IMR-90 (cell line): ENCODE data around the gene NANS. TPM values are rescaled to one million over a fixed set of nuclear protein-coding genes. Genes with fewer than 3 reads are reported as not detected.

Source experiments
- ATAC-seq: fragments of 200-7000 bp; cut with Tn5 transposase; 2 replicates; pipeline ENCODE4 v1.9.1; 2020; ENCODE audit warnings: low read depth, mild to moderate bottlenecking, moderate library complexity
- BruUV-seq: library from RNA; stranded (reverse); fragments of 400-500 nt; replicated peaks from 2 replicates; lab custom pipeline; 2021; lab: Mats Ljungman, UMichigan
- CTCF ChIA-PET: fragments of 300-600 bp; formaldehyde crosslinking; extraction: SDS; loops from one replicate; lab custom pipeline; 2021; ENCODE audit warnings: antibody characterized with exemption; lab: Yijun Ruan, JAX
- POLR2A ChIA-PET: fragments of 300-600 bp; sonication (Branson Sonifier 250); formaldehyde crosslinking; loops from one replicate; lab custom pipeline; 2022; ENCODE audit warnings: antibody characterized with exemption; ENCODE audit not compliant: unreplicated experiment; lab: Charles Lee
- DNase-seq: peaks from one replicate; pipeline ENCODE4 v3.0.0; 2013
- H2AFZ ChIP-seq: replicated peaks from 2 replicates; pipeline ENCODE3; 2013; ENCODE audit warnings: low read length, mild to moderate bottlenecking; ENCODE audit not compliant: poor library complexity
- H2AK5ac ChIP-seq: 2 replicates; pipeline ENCODE4 v1.6.1; 2013; ENCODE audit warnings: low read depth, low read length, inconsistent platforms
- H2AK9ac ChIP-seq: replicated peaks from 2 replicates; pipeline ENCODE3; 2013; ENCODE audit warnings: mild to moderate bottlenecking, low read depth, low read length, moderate library complexity; ENCODE audit not compliant: poor library complexity
- H2BK120ac ChIP-seq: 2 replicates; pipeline ENCODE4 v1.6.1; 2013; ENCODE audit warnings: low read depth, low read length, inconsistent platforms
- H2BK15ac ChIP-seq: 3 replicates; pipeline ENCODE4 v1.6.1; 2013; ENCODE audit warnings: low read depth, low read length, inconsistent platforms
- H2BK20ac ChIP-seq: 2 replicates; pipeline ENCODE4 v1.6.1; 2013; ENCODE audit warnings: low read depth, mild to moderate bottlenecking, inconsistent platforms, low read length, moderate library complexity
- H2BK5ac ChIP-seq: 2 replicates; pipeline ENCODE4 v1.6.1; 2013; ENCODE audit warnings: mild to moderate bottlenecking, low read depth, low read length, inconsistent platforms; ENCODE audit not compliant: poor library complexity, severe bottlenecking
- H3K14ac ChIP-seq: replicated peaks from 2 replicates; pipeline ENCODE4 v1.6.1; 2013; ENCODE audit warnings: low read depth, low read length, inconsistent platforms
- H3K18ac ChIP-seq: 2 replicates; pipeline ENCODE4 v1.6.1; 2013; ENCODE audit warnings: low read depth, low read length, control low read depth
- H3K23ac ChIP-seq: 2 replicates; pipeline ENCODE4 v1.6.1; 2013; ENCODE audit warnings: low read depth, low read length, inconsistent platforms
- H3K27ac ChIP-seq: 2 replicates; pipeline ENCODE4 v1.5.1; 2013; ENCODE audit warnings: mild to moderate bottlenecking, control low read depth, low read length; ENCODE audit not compliant: insufficient read depth
- H3K27me3 ChIP-seq: 2 replicates; pipeline ENCODE4 v1.6.1; 2013; ENCODE audit warnings: low read length; ENCODE audit not compliant: control insufficient read depth, insufficient read depth
- H3K36me3 ChIP-seq: 2 replicates; pipeline ENCODE4 v1.6.1; 2013; ENCODE audit warnings: low read length, mixed read lengths; ENCODE audit not compliant: control insufficient read depth, insufficient read depth
- H3K4ac ChIP-seq: 2 replicates; pipeline ENCODE4 v1.6.1; 2013; ENCODE audit warnings: low read depth, low read length, inconsistent platforms
- H3K4me1 ChIP-seq: 2 replicates; pipeline ENCODE4 v1.6.1; 2013; ENCODE audit warnings: low read length, mixed read lengths; ENCODE audit not compliant: control insufficient read depth, insufficient read depth
- H3K4me2 ChIP-seq: 2 replicates; pipeline ENCODE4 v1.6.1; 2013; ENCODE audit warnings: low read depth, mild to moderate bottlenecking, control low read depth, low read length, moderate library complexity
- H3K4me3 ChIP-seq: 2 replicates; pipeline ENCODE4 v1.5.1; 2013; ENCODE audit warnings: low read depth, mild to moderate bottlenecking, control low read depth, low read length, moderate library complexity; ENCODE audit not compliant: insufficient read depth
- H3K56ac ChIP-seq: 2 replicates; pipeline ENCODE4 v1.6.1; 2013; ENCODE audit warnings: low read length, inconsistent platforms; ENCODE audit not compliant: insufficient read depth; ENCODE audit errors: extremely low read depth
- H3K79me1 ChIP-seq, 2 experiments: 2 replicates each; pipeline ENCODE4 v1.6.1; 2013; ENCODE audit warnings: low read length in 2 of 2, inconsistent platforms in 1 of 2, low read depth in 1 of 2
- H3K9ac ChIP-seq: 2 replicates; pipeline ENCODE4 v1.6.1; 2013; ENCODE audit warnings: low read depth, low read length, control low read depth
- H3K9me1 ChIP-seq: 2 replicates; pipeline ENCODE4 v1.6.1; 2013; ENCODE audit warnings: low read length, inconsistent platforms; ENCODE audit not compliant: insufficient read depth
- H3K9me3 ChIP-seq: 2 replicates; pipeline ENCODE4 v1.6.1; 2013; ENCODE audit warnings: low read length; ENCODE audit not compliant: control insufficient read depth, insufficient read depth
- H4K20me1 ChIP-seq: 2 replicates; pipeline ENCODE4 v1.6.1; 2013; ENCODE audit warnings: low read length, inconsistent platforms; ENCODE audit not compliant: insufficient read depth
- H4K5ac ChIP-seq: 2 replicates; pipeline ENCODE4 v1.6.1; 2013; ENCODE audit warnings: mild to moderate bottlenecking, low read depth, low read length, control low read depth
- H4K8ac ChIP-seq, 2 experiments: 2 replicates each; pipeline ENCODE4 v1.6.1; 2013; ENCODE audit warnings: low read depth in 2 of 2, low read length in 2 of 2, control low read depth in 1 of 2, inconsistent platforms in 1 of 2
- H4K91ac ChIP-seq: 2 replicates; pipeline ENCODE4 v1.6.1; 2013; ENCODE audit warnings: low read depth, low read length, inconsistent platforms; ENCODE audit not compliant: insufficient read depth
- BHLHE40 ChIP-seq: fragments of 150-350 bp; IDR thresholded peaks from 2 replicates; pipeline ENCODE4 v1.6.1; 2016; ENCODE audit warnings: mild to moderate bottlenecking, low read depth, low read length
- CHD1 ChIP-seq: IDR thresholded peaks from 2 replicates; pipeline ENCODE4 v1.6.1; 2012; ENCODE audit warnings: low read depth, low read length, improper control_type of control experiment
- CTCF ChIP-seq: conservative IDR thresholded peaks from 2 replicates; pipeline ENCODE4 v1.5.1; 2012; ENCODE audit warnings: mild to moderate bottlenecking, low read depth, low read length, improper control_type of control experiment
- FOS ChIP-seq: fragments of 150-350 bp; IDR thresholded peaks from 2 replicates; pipeline ENCODE4 v1.6.1; 2016; ENCODE audit warnings: low read depth, low read length
- MAZ ChIP-seq: IDR thresholded peaks from 2 replicates; pipeline ENCODE4 v1.6.1; 2012; ENCODE audit warnings: low read depth, mild to moderate bottlenecking, low read length, improper control_type of control experiment, moderate library complexity, borderline replicate concordance
- MXI1 ChIP-seq: IDR thresholded peaks from 2 replicates; pipeline ENCODE4 v1.6.1; 2012; ENCODE audit warnings: low read depth, mild to moderate bottlenecking, low read length, moderate library complexity, borderline replicate concordance
- NFE2L2 ChIP-seq: fragments of 150-350 bp; IDR thresholded peaks from 2 replicates; pipeline ENCODE4 v1.6.1; 2016; ENCODE audit warnings: low read depth, mild to moderate bottlenecking, low read length
- RAD21 ChIP-seq: IDR thresholded peaks from 2 replicates; pipeline ENCODE4 v1.6.1; 2012; ENCODE audit warnings: low read length, improper control_type of control experiment
- SMC3 ChIP-seq: fragments of 150-350 bp; IDR thresholded peaks from 2 replicates; pipeline ENCODE4 v1.6.1; 2016; ENCODE audit warnings: low read depth, mild to moderate bottlenecking, antibody characterized with exemption, low read length, moderate library complexity
- WGBS, 2 experiments: methylation state at CpG; one replicate each; pipeline versions ENCODE4 v1.1.5 to v1.1.7; 2013; ENCODE audit warnings: missing lambda C conversion rate in 2 of 2; ENCODE audit not compliant: insufficient read length in 1 of 2; ENCODE audit errors: extremely low coverage in 2 of 2; 5-methylcytosine and 5-hydroxymethylcytosine counted together
- dilution Hi-C: fragments of 300-500 bp; cut with HindIII; formaldehyde crosslinking; loops from one replicate; pipeline ENCODE4 v1.14.3; 2018; ENCODE audit warnings: low sequenced_read_pairs; ENCODE audit not compliant: unreplicated experiment
- in situ Hi-C: fragments of 300-500 bp; cut with MboI; formaldehyde crosslinking; loops from 3 replicates; pipeline ENCODE4 v1.14.3; 2019; ENCODE audit warnings: low sequenced_read_pairs, inconsistent platforms, mixed read lengths
- intact Hi-C: fragments of 100-400 bp; cut with micrococcal nuclease; formaldehyde crosslinking; loops from 2 replicates; pipeline ENCODE4 v1.10.0; 2022
- polyA plus RNA-seq, 3 experiments: library from polyadenylated mRNA; depleted of rRNA; stranded (reverse); fragments of >200 nt; gene quantifications; 2 replicates each; pipeline ENCODE4 v1.2.3, GENCODE V29; 2012; ENCODE audit warnings: low replicate concordance in 1 of 3
- total RNA-seq: library from RNA; depleted of rRNA; stranded (reverse); fragments of >200 nt; gene quantifications from 2 replicates; pipeline ENCODE4 v1.2.3, GENCODE V29; 2012

NANS gene
- total and polyA plus RNA-seq, 2 of the 4 experiments (the other 2 are of a cell fraction): 210 to 306 TPM

GRCh38 chr9:98127226-98127625, 70.7 kb downstream of the NANS start:
- no TSS peak for BruUV-seq

More at GRCh38 chr9:98127226-98127625, 70.7 kb downstream of the NANS start:
- no peak overlapping the region for H3K4me2 ChIP-seq
- H3K27ac ChIP-seq: no peak overlapping the region
- H3K9ac ChIP-seq: no peak overlapping the region
- no peaks in the 10 kb centered on the region for H3K27me3 ChIP-seq
- in situ Hi-C loops: no loop called here
- H2BK5ac ChIP-seq: no peak overlapping the region
- H4K8ac ChIP-seq: no peak overlapping the region
- H3K36me3 ChIP-seq: no peaks in the 10 kb centered on the region
- dilution Hi-C loops: no loop called here
- H2AK5ac ChIP-seq: no peak overlapping the region
- POLR2A ChIA-PET: no interaction called here
- no peak overlapping the region for H3K56ac ChIP-seq
- H3K4ac ChIP-seq: no peak overlapping the region
- no peak overlapping the region for H2BK120ac ChIP-seq
- H3K23ac ChIP-seq: no peak overlapping the region
- no peaks in the 10 kb centered on the region for H3K9me3 ChIP-seq
- no peaks in the 10 kb centered on the region for H4K20me1 ChIP-seq
- no peak overlapping the region for H2AK9ac ChIP-seq
- CTCF ChIA-PET: no interaction called here
- no peaks in the 10 kb centered on the region for H3K4me1 ChIP-seq
- TF ChIP-seq MXI1: no peak
- no peak for TF ChIP-seq BHLHE40
- no peak for TF ChIP-seq MAZ
- no peak for TF ChIP-seq FOS
- TF ChIP-seq RAD21: no peak
- no peak for TF ChIP-seq SMC3
- no peak for TF ChIP-seq NFE2L2
- TF ChIP-seq CTCF: no peak
- TF ChIP-seq CHD1: no peak
- H4K5ac ChIP-seq: no peak overlapping the region
- H2AFZ ChIP-seq: no peak overlapping the region
- H2BK20ac ChIP-seq: no peak overlapping the region
- H3K4me3 ChIP-seq: no peak overlapping the region
- no peak overlapping the region for H4K91ac ChIP-seq
- H3K18ac ChIP-seq: no peak overlapping the region
- H3K9me1 ChIP-seq: no peaks in the 10 kb centered on the region
- H3K14ac ChIP-seq: no peak overlapping the region
- intact Hi-C loops: no loop called here
- 80% methylated on average over 1 of the region's 8 CpGs; no CpG with 5 or more reads in 1 of the 2 experiments for WGBS, 2 experiments
- H3K79me1 ChIP-seq: no peaks in the 10 kb centered on the region
- no peak overlapping the region for H2BK15ac ChIP-seq
- no peak for DNase-seq
- ATAC-seq: no peak
